B cell (primary cell): Measurements from ENCODE around the gene TNFRSF17. TPM values are rescaled to one million over a fixed set of nuclear protein-coding genes. Genes with fewer than 3 reads are reported as not detected.

Experiments used
- ATAC-seq: fragments of 200-7000 bp; cut with Tn5 transposase; one replicate; pipeline ENCODE4 v1.10.0; 2021; ENCODE audit warnings: low read depth, mild to moderate bottlenecking, moderate number of reproducible peaks, moderate library complexity
- CTCF ChIA-PET: fragments of 350-600 bp; sonication (Branson Sonifier 250); formaldehyde crosslinking; loops from one replicate; lab custom pipeline; 2021; ENCODE audit warnings: antibody characterized with exemption, inconsistent platforms; lab: Charles Lee
- POLR2A ChIA-PET: fragments of 350-600 bp; sonication (Branson Sonifier 250); formaldehyde crosslinking; loops from one replicate; lab custom pipeline; 2021; ENCODE audit warnings: antibody characterized with exemption; lab: Charles Lee
- DNase-seq: peaks from one replicate; pipeline ENCODE4 v3.0.0; 2013
- H2AFZ ChIP-seq: 2 replicates; pipeline ENCODE4 v1.6.1; 2012; ENCODE audit warnings: mild to moderate bottlenecking, low read depth, low read length; ENCODE audit not compliant: insufficient read depth, poor library complexity, severe bottlenecking
- H3K27ac ChIP-seq, 2 donors: 1 replicate in 1 of 2; 2 replicates in 1 of 2; pipeline ENCODE4 v1.5.1; 2012 to 2013; ENCODE audit warnings: low read length in 2 of 2, mild to moderate bottlenecking in 2 of 2, moderate library complexity in 1 of 2
- H3K27me3 ChIP-seq, 4 experiments: fragments of 200-600 bp in 1 of 4; sonication (generic) in 1 of 4; replicated peaks in 1 of 4; 1 replicate in 2 of 4; 2 replicates in 2 of 4; pipeline versions ENCODE4 v1.6.1 to v1.7.0; 2013 to 2016; ENCODE audit warnings: low read length in 3 of 4, mild to moderate bottlenecking in 2 of 4, mixed read lengths in 1 of 4, moderate library complexity in 1 of 4; ENCODE audit not compliant: insufficient read depth in 4 of 4, control insufficient read depth in 3 of 4; ENCODE audit errors: control extremely low read depth in 1 of 4
- H3K36me3 ChIP-seq, 2 experiments: replicated peaks in 1 of 2; 1 replicate in 1 of 2; 2 replicates in 1 of 2; pipeline versions ENCODE4 v1.6.1 to v1.7.1; 2013; ENCODE audit warnings: low read length in 1 of 2; ENCODE audit not compliant: insufficient read depth in 2 of 2, control insufficient read depth in 1 of 2; ENCODE audit errors: control extremely low read depth in 1 of 2, extremely low read depth in 1 of 2
- H3K4me1 ChIP-seq, 2 donors: fragments of 200-600 bp in 1 of 2; sonication (generic) in 1 of 2; 1 replicate in 1 of 2; 2 replicates in 1 of 2; pipeline versions ENCODE4 v1.5.1 to v1.6.1; 2013 to 2017; ENCODE audit warnings: low read length in 2 of 2; ENCODE audit not compliant: control insufficient read depth in 2 of 2, insufficient read depth in 2 of 2
- H3K4me2 ChIP-seq: replicated peaks from 2 replicates; pipeline ENCODE3; 2012; ENCODE audit warnings: mild to moderate bottlenecking, low read depth, low read length; ENCODE audit not compliant: poor library complexity, severe bottlenecking
- H3K4me3 ChIP-seq, 5 experiments: fragments of 200-600 bp in 1 of 5; sonication (generic) in 1 of 5; 1 replicate in 3 of 5; 2 replicates in 2 of 5; pipeline versions ENCODE4 v1.5.1 to v1.7.0; 2011 to 2016; ENCODE audit warnings: low read length in 4 of 5, mild to moderate bottlenecking in 4 of 5, low read depth in 2 of 5, control low read depth in 1 of 5, moderate library complexity in 1 of 5; ENCODE audit not compliant: insufficient read depth in 1 of 5; ENCODE audit errors: control extremely low read depth in 1 of 5, extremely low read depth in 1 of 5
- H3K79me2 ChIP-seq: fragments of 200-600 bp; sonication (generic); one replicate; pipeline ENCODE4 v1.6.0; 2016; ENCODE audit warnings: low read length; ENCODE audit not compliant: control insufficient read depth, insufficient read depth
- H3K9ac ChIP-seq: fragments of 200-600 bp; sonication (generic); 2 replicates; pipeline ENCODE4 v1.6.1; 2017; ENCODE audit warnings: mild to moderate bottlenecking, low read length, moderate library complexity
- H3K9me3 ChIP-seq, 3 donors: one replicate each; pipeline versions ENCODE4 v1.6.1 to v1.7.1; 2013; ENCODE audit warnings: low read length in 2 of 3; ENCODE audit not compliant: control insufficient read depth in 2 of 3, insufficient read depth in 1 of 3; ENCODE audit errors: control extremely low read depth in 1 of 3
- H4K20me1 ChIP-seq: 2 replicates; pipeline ENCODE4 v1.6.0; 2012; ENCODE audit warnings: mild to moderate bottlenecking, low read length; ENCODE audit not compliant: insufficient read depth, control insufficient read depth, poor library complexity, severe bottlenecking
- H3K27ac Mint-ChIP-seq: one replicate; pipeline ENCODE4 v1.8.0; 2021; ENCODE audit warnings: mixed read lengths
- H3K27me3 Mint-ChIP-seq: one replicate; pipeline ENCODE4 v1.8.0; 2021; ENCODE audit warnings: mixed read lengths
- H3K4me1 Mint-ChIP-seq: one replicate; pipeline ENCODE4 v1.8.0; 2021; ENCODE audit warnings: mixed read lengths
- H3K4me3 Mint-ChIP-seq: one replicate; pipeline ENCODE4 v1.8.0; 2021; ENCODE audit warnings: mixed read lengths
- H3K9me3 Mint-ChIP-seq: one replicate; pipeline ENCODE4 v1.8.0; 2022; ENCODE audit warnings: mixed read lengths; ENCODE audit not compliant: insufficient read depth
- EZH2 ChIP-seq: IDR thresholded peaks from 2 replicates; pipeline ENCODE4 v1.6.1; 2012; ENCODE audit warnings: borderline replicate concordance, low read depth, mild to moderate bottlenecking, moderate library complexity, low read length; ENCODE audit not compliant: insufficient read depth, poor library complexity, severe bottlenecking
- WGBS: methylation state at CpG from one replicate; pipeline ENCODE4 v1.1.5; 2013; ENCODE audit warnings: missing lambda C conversion rate; ENCODE audit not compliant: insufficient coverage; 5-methylcytosine and 5-hydroxymethylcytosine counted together
- intact Hi-C: fragments of 100-400 bp; cut with micrococcal nuclease; formaldehyde crosslinking; loops from one replicate; pipeline ENCODE4 v1.10.0; 2022
- polyA plus RNA-seq: library from polyadenylated mRNA; depleted of rRNA; stranded (reverse); fragments of >200 nt; gene quantifications from 2 replicates; pipeline ENCODE4 v1.2.3, GENCODE V29; 2012
- total RNA-seq, 2 donors: library from RNA; stranded (reverse); fragments of 120-200 nt in 1 of 2; gene quantifications; 1 replicate in 1 of 2; 2 replicates in 1 of 2; pipeline versions ENCODE4 v1.2.3 to v1.2.4, GENCODE V29; 2013 to 2022
- TF ChIP-seq, protein P1 (sequence below): fragments of 200-600 bp; IDR thresholded peaks from one replicate; pipeline ENCODE4 v1.8.0; 2022; ENCODE audit warnings: antibody characterized with exemption, mild to moderate bottlenecking

TNFRSF17 gene
- total and polyA plus RNA-seq, 2 donors (not counting 1 experiment from before 2014, with no cell fraction given): 4.6 to 16.4 TPM

DNA sequence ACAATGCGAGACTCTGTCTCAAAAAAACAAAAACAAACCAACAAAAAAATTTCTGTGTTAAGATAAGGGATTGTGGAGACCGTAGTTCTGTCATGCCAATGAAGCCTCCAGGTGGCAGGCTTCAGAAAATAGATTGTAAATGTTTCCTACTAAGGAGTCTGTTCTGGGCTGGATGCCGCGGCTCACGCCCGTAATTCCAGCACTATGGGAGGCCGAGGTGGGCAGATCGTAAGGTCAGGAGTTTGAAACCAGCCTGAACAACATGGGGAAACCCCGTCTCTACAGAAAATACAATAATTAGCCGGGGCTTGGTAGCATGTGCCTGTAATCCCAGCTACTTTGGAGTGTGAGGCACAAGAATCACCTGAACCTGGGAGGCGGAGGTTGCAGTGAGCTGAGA lies 7.1 kb downstream of the TNFRSF17 start:
- no peak overlapping the region for H2AFZ ChIP-seq
- no peak overlapping the region for H3K4me3 Mint-ChIP-seq
- H3K9ac ChIP-seq: no peak overlapping the region
- H3K27me3 ChIP-seq: no peaks in the 10 kb centered on the region
- no peaks in the 10 kb centered on the region for H3K9me3 ChIP-seq
- H3K9me3 Mint-ChIP-seq: no peaks in the 10 kb centered on the region
- no peak overlapping the region for H3K4me3 ChIP-seq
- intact Hi-C loops: no loop called here
- CTCF ChIA-PET: interaction anchor here (1.0 to 2.3 kb wide), 2 partner anchors 16 to 96 kb away, joined by 3 to 12 read pairs; no protein-coding TSS in a partner anchor
- peaks cover 68% of the 10 kb centered on the region for H3K79me2 ChIP-seq
- WGBS: 94% methylated on average over 9 of the region's 11 CpGs
- no peak overlapping the region for H3K27ac ChIP-seq
- no peak overlapping the region for H3K4me2 ChIP-seq
- peak overlapping the region; percentile 15 for H3K27ac Mint-ChIP-seq
- H3K36me3 ChIP-seq: peaks cover 0 to 33% of the 10 kb centered on the region in 2 experiments
- ATAC-seq (no peak), DNase-seq (no peak)
- no peak for TF ChIP-seq EZH2
- TF ChIP-seq, protein P1, sequence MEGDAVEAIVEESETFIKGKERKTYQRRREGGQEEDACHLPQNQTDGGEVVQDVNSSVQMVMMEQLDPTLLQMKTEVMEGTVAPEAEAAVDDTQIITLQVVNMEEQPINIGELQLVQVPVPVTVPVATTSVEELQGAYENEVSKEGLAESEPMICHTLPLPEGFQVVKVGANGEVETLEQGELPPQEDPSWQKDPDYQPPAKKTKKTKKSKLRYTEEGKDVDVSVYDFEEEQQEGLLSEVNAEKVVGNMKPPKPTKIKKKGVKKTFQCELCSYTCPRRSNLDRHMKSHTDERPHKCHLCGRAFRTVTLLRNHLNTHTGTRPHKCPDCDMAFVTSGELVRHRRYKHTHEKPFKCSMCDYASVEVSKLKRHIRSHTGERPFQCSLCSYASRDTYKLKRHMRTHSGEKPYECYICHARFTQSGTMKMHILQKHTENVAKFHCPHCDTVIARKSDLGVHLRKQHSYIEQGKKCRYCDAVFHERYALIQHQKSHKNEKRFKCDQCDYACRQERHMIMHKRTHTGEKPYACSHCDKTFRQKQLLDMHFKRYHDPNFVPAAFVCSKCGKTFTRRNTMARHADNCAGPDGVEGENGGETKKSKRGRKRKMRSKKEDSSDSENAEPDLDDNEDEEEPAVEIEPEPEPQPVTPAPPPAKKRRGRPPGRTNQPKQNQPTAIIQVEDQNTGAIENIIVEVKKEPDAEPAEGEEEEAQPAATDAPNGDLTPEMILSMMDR: peak; percentile 12
- POLR2A ChIA-PET: interaction anchor here (0.6 kb wide), 1 partner anchor 12 kb away, joined by 3 read pairs; no protein-coding TSS in a partner anchor
- H3K4me1 ChIP-seq: peaks cover 32 to 49% of the 10 kb centered on the region in 2 donors
- H4K20me1 ChIP-seq: no peaks in the 10 kb centered on the region
- no peaks in the 10 kb centered on the region for H3K27me3 Mint-ChIP-seq
- H3K4me1 Mint-ChIP-seq: peaks cover 39% of the 10 kb centered on the region

DNA sequence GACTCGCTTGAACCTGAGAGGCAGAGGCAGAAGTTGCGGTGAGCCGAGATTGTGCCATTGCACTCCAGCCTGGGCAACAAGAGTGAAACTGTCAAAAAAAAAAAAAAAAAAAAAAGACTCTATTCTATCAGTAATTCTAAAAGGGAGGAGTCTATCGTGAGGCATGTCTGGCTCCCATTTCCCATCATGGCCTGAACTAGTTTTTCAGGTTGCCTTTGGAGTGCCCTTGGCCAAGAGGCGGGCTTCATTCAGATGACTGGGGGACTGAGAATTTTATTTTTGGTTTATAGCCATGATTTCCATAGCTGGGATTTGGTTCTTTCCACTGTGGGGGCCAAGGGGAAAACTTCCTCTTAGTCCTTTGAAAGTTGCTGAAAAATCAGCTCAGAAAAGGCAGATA lies 8.1 kb downstream of the TNFRSF17 start:
- ATAC-seq (no peak), DNase-seq (no peak)
- CTCF ChIA-PET: interaction anchor here (0.6 to 2.3 kb wide), 5 partner anchors 14 to 95 kb away, joined by 3 to 12 read pairs (median 3); no protein-coding TSS in a partner anchor
- POLR2A ChIA-PET: interaction anchor here (0.7 to 1.2 kb wide), 2 partner anchors 9 to 28 kb away, joined by 3 to 5 read pairs; no protein-coding TSS in a partner anchor
- H3K79me2 ChIP-seq: peaks cover 69% of the 10 kb centered on the region
- no peak overlapping the region for H3K27ac Mint-ChIP-seq
- H3K4me1 ChIP-seq: peaks cover 30 to 49% of the 10 kb centered on the region in 2 donors
- H3K9ac ChIP-seq: no peak overlapping the region
- intact Hi-C loops: no loop called here
- no peaks in the 10 kb centered on the region for H3K27me3 Mint-ChIP-seq
- TF ChIP-seq, protein P1: no peak
- no peak for TF ChIP-seq EZH2
- peaks cover 0 to 28% of the 10 kb centered on the region in 2 experiments for H3K36me3 ChIP-seq
- no peaks in the 10 kb centered on the region for H4K20me1 ChIP-seq
- H3K4me3 Mint-ChIP-seq: no peak overlapping the region
- no peak overlapping the region for H3K4me3 ChIP-seq
- H2AFZ ChIP-seq: no peak overlapping the region
- WGBS: 100% methylated on average over 1 of the region's 5 CpGs
- H3K9me3 Mint-ChIP-seq: no peaks in the 10 kb centered on the region
- H3K27ac ChIP-seq: peak overlapping the region in 1 of 2 donors; percentile 51
- no peak overlapping the region for H3K4me2 ChIP-seq
- H3K9me3 ChIP-seq: no peaks in the 10 kb centered on the region
- no peaks in the 10 kb centered on the region for H3K27me3 ChIP-seq
- H3K4me1 Mint-ChIP-seq: peaks cover 41% of the 10 kb centered on the region
